NCI-H2196 (cell line): Measurements from ENCODE around the gene ELL.

ENCODE experiments used
- DNase-seq: peaks from one replicate; lab custom pipeline; 2025; ENCODE audit not compliant: unreplicated experiment; lab: John Stamatoyannopoulos, UW

Gene ELL

GRCh38 chr19:18506101-18506930, 15.6 kb downstream of the ELL start:
- DNase-seq = no peak

- DNase-seq = no peak
Measured at GRCh38 chr19:18504886-18505610, 16.8 kb downstream of the ELL start.

- DNase-seq = peak; percentile 49
Measured at GRCh38 chr19:18503971-18504885, 17.6 kb downstream of the ELL start.

GRCh38 chr19:18503337-18503970, 18.4 kb downstream of the ELL start:
- no peak for DNase-seq

GRCh38 chr19:18502638-18503294, 19.1 kb downstream of the ELL start:
- DNase-seq = no peak

- DNase-seq = no peak
Measured at GRCh38 chr19:18502246-18502637, 19.6 kb downstream of the ELL start.

- no peak for DNase-seq
Measured at GRCh38 chr19:18501832-18502231, 20.0 kb downstream of the ELL start.

GRCh38 chr19:18501351-18501750, 20.5 kb downstream of the ELL start:
- DNase-seq = no peak

- DNase-seq = no peak
Measured at GRCh38 chr19:18500799-18501198, 21.1 kb downstream of the ELL start.

- DNase-seq = no peak
Measured at GRCh38 chr19:18500376-18500775, 21.5 kb downstream of the ELL start.

GRCh38 chr19:18499055-18499775, 22.7 kb downstream of the ELL start:
- DNase-seq = no peak

- DNase-seq = no peak
Measured at GRCh38 chr19:18496980-18497256, 25.0 kb downstream of the ELL start.

- DNase-seq = peak; percentile 64
Measured at GRCh38 chr19:18496167-18496979, 25.5 kb downstream of the ELL start.

- no peak for DNase-seq
Measured at GRCh38 chr19:18495204-18495911, 26.5 kb downstream of the ELL start.

GRCh38 chr19:18494267-18494607, 27.6 kb downstream of the ELL start:
- DNase-seq = no peak

GRCh38 chr19:18493440-18494266, 28.2 kb downstream of the ELL start:
- no peak for DNase-seq

GRCh38 chr19:18491995-18492953, 29.6 kb downstream of the ELL start:
- no peak for DNase-seq
